Heart left ventricle (tissue), 13 donors: ENCODE results near the gene MEGF11.

Experiments used
- POLR2A ChIP-seq, 2 donors: fragments of 450-650 bp; IDR thresholded peaks; one replicate each; pipeline ENCODE4 v1.6.1; 2017; ENCODE audit warnings: antibody characterized with exemption in 2 of 2, mild to moderate bottlenecking in 2 of 2, moderate library complexity in 2 of 2
- TF ChIP-seq, protein P1 (sequence below), 12 donors: fragments of 200-600 bp; sonication (generic) in 4 of 12; IDR thresholded peaks; one replicate each; pipeline versions ENCODE4 v1.5.0 to v1.8.0; 2018 to 2022; ENCODE audit warnings: antibody characterized with exemption in 12 of 12, mild to moderate bottlenecking in 5 of 12
- donor health status: ischemic (EF 13 %, LVEDD 7.1; RV severe dilation, severe dysfunction).
- donor health status: DM: no; HTN: yes; CAD: no.
- donor health status: DM: no; HTN: no; CAD: no.
- donor health status: ischemic (EF 25% LVEDD 6.9; RV normal size, moderate dysfunction).
- donor health status: ischemic (EF 25% LVEDD 5.7; RV mildly dilated, moderate dysfunction).
- donor health status: ischemic (EF 35%, LVEDD 5.7; RV mildly dilated, moderate dysfunction).
- donor health status: nonischemic (EF 11% LVEDD 7.7; RV severe dilation, severe dysfunction).
- donor health status: DM: yes; HTN: yes; CAD: no.
- donor health status: PGD.
- donor health status: ischemic (EF 29% LVEDD 5.4; RV normal size, mild dysfunction).
- donor health status: nonischemic (EF 23%, LVEDD 6.1; RV moderate dilation, normal function).

DNA sequence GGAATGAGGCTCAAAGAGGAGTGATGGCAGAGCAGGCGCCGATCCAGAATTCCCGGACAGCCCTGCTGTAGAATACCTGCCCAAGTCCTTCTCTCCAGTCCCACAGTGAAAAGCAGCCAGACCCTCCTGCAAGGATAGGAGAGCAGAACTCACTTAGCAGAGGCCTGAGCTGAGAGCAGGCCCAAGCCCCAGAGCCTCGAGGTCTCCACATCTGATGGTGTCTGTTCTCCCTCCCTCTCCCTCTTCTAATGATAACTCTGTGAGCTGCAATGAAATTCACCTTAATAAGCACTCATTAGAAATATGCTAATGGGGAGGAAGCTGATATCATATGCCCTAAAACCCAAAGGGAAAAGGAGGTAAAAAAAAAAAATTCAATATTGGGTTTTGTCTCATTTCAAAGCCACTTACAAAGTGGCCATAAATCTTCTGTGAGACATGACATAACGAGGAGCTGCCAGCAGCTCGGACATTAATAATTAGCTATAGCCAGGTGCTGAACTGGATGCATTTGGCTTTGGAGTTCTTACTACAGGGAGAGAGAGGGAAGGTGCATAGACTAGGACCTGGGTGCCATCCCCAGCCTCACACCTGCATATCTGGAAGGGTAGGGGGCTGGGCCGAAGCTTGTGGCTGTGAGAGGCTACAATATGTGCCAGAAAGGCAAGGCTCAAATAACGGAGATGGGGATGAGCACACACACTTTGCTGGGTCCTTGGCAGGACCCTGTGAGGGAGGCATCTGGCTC, 108.4 kb downstream of the MEGF11 start:
- no peak for TF ChIP-seq POLR2A (IDR thresholded peaks at IDR 0.05)
- TF ChIP-seq, protein P1, sequence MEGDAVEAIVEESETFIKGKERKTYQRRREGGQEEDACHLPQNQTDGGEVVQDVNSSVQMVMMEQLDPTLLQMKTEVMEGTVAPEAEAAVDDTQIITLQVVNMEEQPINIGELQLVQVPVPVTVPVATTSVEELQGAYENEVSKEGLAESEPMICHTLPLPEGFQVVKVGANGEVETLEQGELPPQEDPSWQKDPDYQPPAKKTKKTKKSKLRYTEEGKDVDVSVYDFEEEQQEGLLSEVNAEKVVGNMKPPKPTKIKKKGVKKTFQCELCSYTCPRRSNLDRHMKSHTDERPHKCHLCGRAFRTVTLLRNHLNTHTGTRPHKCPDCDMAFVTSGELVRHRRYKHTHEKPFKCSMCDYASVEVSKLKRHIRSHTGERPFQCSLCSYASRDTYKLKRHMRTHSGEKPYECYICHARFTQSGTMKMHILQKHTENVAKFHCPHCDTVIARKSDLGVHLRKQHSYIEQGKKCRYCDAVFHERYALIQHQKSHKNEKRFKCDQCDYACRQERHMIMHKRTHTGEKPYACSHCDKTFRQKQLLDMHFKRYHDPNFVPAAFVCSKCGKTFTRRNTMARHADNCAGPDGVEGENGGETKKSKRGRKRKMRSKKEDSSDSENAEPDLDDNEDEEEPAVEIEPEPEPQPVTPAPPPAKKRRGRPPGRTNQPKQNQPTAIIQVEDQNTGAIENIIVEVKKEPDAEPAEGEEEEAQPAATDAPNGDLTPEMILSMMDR (IDR thresholded peaks at IDR 0.05), result no peak
